K562 (cell line): Measurements from ENCODE around the gene COPB2. TPM values are rescaled to one million over a fixed set of nuclear protein-coding genes. Genes with fewer than 3 reads are reported as not detected.
A peak's percentile ranks its signal among the peaks of the same experiment; 100 is the strongest.

Source experiments
- HMGN3 ChIP-seq: IDR thresholded peaks from 2 replicates; pipeline ENCODE4 v1.6.1; 2011; ENCODE audit warnings: borderline replicate concordance, low read depth, mild to moderate bottlenecking, mixed read lengths, low read length; ENCODE audit not compliant: insufficient read length; ENCODE audit errors: extremely low read depth
- LCOR ChIP-seq: sonication (generic); formaldehyde crosslinking; IDR thresholded peaks from 2 replicates; pipeline ENCODE4 v1.8.0; 2022; ENCODE audit warnings: mild to moderate bottlenecking, missing genetic modification reagents
- PBX2 ChIP-seq, 2 experiments: IDR thresholded peaks in 1 of 2; conservative IDR thresholded peaks in 1 of 2; 2 replicates each; pipeline ENCODE4 v1.6.1; 2016; ENCODE audit warnings: low read depth in 2 of 2, mild to moderate bottlenecking in 1 of 2, missing compliant biosample characterization in 1 of 2, missing genetic modification characterization in 1 of 2, moderate library complexity in 1 of 2
- PHB ChIP-seq: fragments of 250-450 bp; sonication (Bioruptor Pico); IDR thresholded peaks from 2 replicates; pipeline ENCODE4 v1.5.0; 2021
- SMAD2 ChIP-seq: fragments of 150-350 bp; IDR thresholded peaks from 2 replicates; pipeline ENCODE4 v1.6.1; 2014; ENCODE audit warnings: low read depth, mild to moderate bottlenecking, low read length
- SPI1 ChIP-seq: IDR thresholded peaks from 2 replicates; pipeline ENCODE4 v1.6.1; 2011; ENCODE audit warnings: low read depth, low read length, control low read depth, borderline replicate concordance
- TCF7L2 ChIP-seq: fragments of 150-350 bp; IDR thresholded peaks from 2 replicates; pipeline ENCODE4 v1.6.1; 2016; ENCODE audit warnings: low read depth, mild to moderate bottlenecking, low read length, moderate library complexity
- TRIM24 ChIP-seq, 2 experiments: fragments of 450-650 bp; IDR thresholded peaks; 2 replicates each; pipeline ENCODE4 v1.6.1; 2016
- ZBTB2 ChIP-seq: fragments of 450-650 bp; IDR thresholded peaks from 2 replicates; pipeline ENCODE4 v1.6.1; 2016; ENCODE audit warnings: antibody characterized with exemption
- ZNF311 ChIP-seq: fragments of 250-450 bp; sonication (Bioruptor Pico); IDR thresholded peaks from 2 replicates; pipeline ENCODE4 v1.4.0; 2020; ENCODE audit warnings: mild to moderate bottlenecking, moderate library complexity
- ZNF347 ChIP-seq: fragments of 450-650 bp; formaldehyde crosslinking; IDR thresholded peaks from 2 replicates; pipeline ENCODE4 v1.4.0; 2020; ENCODE audit warnings: low read depth, mild to moderate bottlenecking, moderate library complexity
- ZNF518B ChIP-seq: fragments of 250-450 bp; sonication (Bioruptor Pico); IDR thresholded peaks from 2 replicates; pipeline ENCODE4 v1.5.0; 2021; ENCODE audit warnings: mild to moderate bottlenecking, moderate library complexity
- ZNF592 ChIP-seq: fragments of 450-650 bp; IDR thresholded peaks from 2 replicates; pipeline ENCODE4 v1.6.1; 2017; ENCODE audit warnings: antibody characterized with exemption, mild to moderate bottlenecking
- ZNF695 ChIP-seq: fragments of 450-650 bp; formaldehyde crosslinking; IDR thresholded peaks from 2 replicates; pipeline ENCODE4 v1.4.0; 2020; ENCODE audit warnings: mild to moderate bottlenecking, moderate library complexity
- polyA plus RNA-seq, 8 experiments: library from polyadenylated mRNA; depleted of rRNA in 4 of 8; stranded (reverse) in 5 of 8; unstranded in 3 of 8; fragments of >200 nt; fragmentation: Nextera tagmentation in 2 of 8; fragmentation: Illumina TruSeq in 1 of 8; extraction: Ambion mirVana in 2 of 8; extraction: Trizol in 1 of 8; gene quantifications; 2 replicates each; pipeline versions ENCODE4 v1.2.1 to v1.2.3, GENCODE V29; 2011 to 2014; ENCODE audit warnings: inconsistent platforms in 1 of 8, missing spikeins in 1 of 8
- total RNA-seq, 7 experiments: library from RNA; depleted of rRNA in 6 of 7; stranded (reverse); fragments of >200 nt in 6 of 7; fragmentation: Illumina TruSeq in 2 of 7; extraction: Trizol in 2 of 7; gene quantifications; 2 replicates each; pipeline versions ENCODE4 v1.2.1 to v1.2.3, GENCODE V29; 2011 to 2021; ENCODE audit warnings: low replicate concordance in 1 of 7

The COPB2 gene
- total and polyA plus RNA-seq, 9 of the 15 experiments (the other 6 are each of a cell fraction or from before 2014, with no cell fraction given) = 64.3 to 189 (median 130) TPM

- TF ChIP-seq PHB (CRISPR knock-in tag) = no peak
- TF ChIP-seq TRIM24 (IDR thresholded peaks at IDR 0.05) = peak; percentile 15 to 74; a peak in 2 of 4 replicates
- peak; percentile 63 for TF ChIP-seq LCOR (CRISPR knock-in tag)
- TF ChIP-seq ZNF347 (CRISPR knock-in tag) = no peak
- no peak for TF ChIP-seq TCF7L2
- no peak for TF ChIP-seq PBX2 (CRISPR knock-in tag; IDR thresholded peaks at IDR 0.05; ENCODE audit: low read depth)
- TF ChIP-seq PBX2 (tag; conservative IDR thresholded peaks at IDR 0.05; ENCODE audit: low read depth) = peak; percentile 61
- no peak for TF ChIP-seq ZNF695 (CRISPR knock-in tag)
- TF ChIP-seq ZNF518B = no peak
- peak; percentile 84 for TF ChIP-seq SPI1
- no peak for TF ChIP-seq SMAD2
- peak; percentile 73; the same call in 1 of the 2 replicates for TF ChIP-seq ZNF592
- TF ChIP-seq ZNF311 (CRISPR knock-in tag) = 0 out of 2 replicates have a peak, but pooled peaks have one; percentile 34
- TF ChIP-seq HMGN3 = peak; percentile 28
- peak; percentile 83; the same call in 1 of the 2 replicates for TF ChIP-seq ZBTB2
These were observed 50.1 kb downstream of the COPB2 start (continued) for GRCh38 chr3:139339219-139339906.
